ENCODE data around the gene SRP54.
"Not testable (repeated sequence)": the region's sequence is repeated elsewhere in the genome, so short reads cannot be mapped to it uniquely, and the experiment has no call there.

The SRP54 gene

DNA sequence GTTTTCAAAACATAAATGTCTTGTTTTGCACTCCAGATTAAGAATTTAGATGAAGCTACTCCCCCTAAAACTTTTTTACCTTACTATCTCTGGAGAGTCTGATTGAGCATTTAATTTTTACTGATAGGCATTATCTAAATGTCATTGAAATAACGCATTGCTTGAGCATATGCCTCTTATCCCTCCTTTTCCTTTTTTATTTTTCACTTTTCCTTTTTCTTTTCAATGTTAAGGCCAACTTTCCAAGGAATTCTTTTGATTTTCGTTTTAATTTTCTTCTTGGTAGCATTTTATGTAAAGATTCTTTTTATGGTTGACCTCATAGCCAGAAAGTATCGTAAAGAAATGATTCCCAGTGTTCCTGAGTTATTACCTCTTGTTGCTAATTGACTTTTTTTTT is 2.9 kb downstream of the SRP54 start:
- no peak for DNase-seq

DNA sequence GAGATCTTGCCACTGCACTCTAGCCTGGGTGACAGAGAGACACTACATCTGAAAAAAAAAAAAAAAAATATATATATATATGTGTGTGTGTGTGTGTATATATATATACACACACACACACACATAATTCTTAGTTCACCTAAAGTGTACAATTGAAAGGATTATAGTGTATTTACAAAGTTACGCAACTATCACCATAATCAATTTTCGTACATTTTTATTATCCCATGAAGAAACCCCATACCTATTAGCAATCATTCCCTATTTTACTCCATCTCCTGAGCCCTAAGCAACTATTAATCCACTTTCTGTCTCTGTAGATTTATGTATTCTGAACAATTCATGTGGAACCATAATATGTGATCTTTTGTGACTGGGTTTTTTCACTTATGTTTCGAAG is 4.4 kb downstream of the SRP54 start:
- no peak for DNase-seq

DNA sequence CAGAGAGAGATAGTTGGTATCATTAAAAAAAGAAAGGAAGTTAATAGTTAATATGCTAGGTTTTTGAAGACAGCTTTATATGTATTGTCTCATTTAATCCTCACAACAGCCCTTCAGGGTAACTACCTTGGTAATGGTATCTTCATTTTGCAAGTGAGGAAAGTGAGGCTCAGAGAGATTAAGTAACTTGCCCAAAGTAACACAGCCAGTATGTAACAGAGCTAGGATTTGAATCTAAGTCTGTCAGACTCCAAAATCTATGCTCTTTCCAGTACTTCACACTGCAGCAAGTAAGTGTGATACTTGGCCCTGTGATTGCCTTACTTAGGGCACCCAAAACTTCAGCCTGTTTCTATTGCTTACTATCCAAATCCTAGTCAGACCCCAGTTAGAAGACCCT is 7.0 kb downstream of the SRP54 start:
- no peak for DNase-seq

DNA sequence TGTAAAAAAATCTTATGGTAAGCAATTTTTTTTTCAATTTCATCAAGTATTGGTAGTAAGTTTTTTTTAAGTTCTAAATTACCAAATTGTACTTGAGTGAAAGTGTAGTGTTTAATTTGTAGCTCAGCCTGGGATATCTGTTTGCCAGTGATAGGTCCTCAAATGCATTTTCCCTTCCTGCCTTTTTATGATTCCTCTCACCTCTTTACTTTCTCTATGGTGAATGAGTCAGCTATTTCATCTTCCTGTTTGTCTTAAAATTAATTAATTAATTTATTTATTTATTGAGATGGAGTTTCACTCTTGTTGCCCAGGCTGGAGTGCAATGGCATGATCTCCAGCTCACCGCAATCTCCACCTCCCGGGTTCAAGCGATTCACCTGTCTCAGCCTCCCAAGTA is 10.6 kb downstream of the SRP54 start:
- DNase-seq = no peak

DNA sequence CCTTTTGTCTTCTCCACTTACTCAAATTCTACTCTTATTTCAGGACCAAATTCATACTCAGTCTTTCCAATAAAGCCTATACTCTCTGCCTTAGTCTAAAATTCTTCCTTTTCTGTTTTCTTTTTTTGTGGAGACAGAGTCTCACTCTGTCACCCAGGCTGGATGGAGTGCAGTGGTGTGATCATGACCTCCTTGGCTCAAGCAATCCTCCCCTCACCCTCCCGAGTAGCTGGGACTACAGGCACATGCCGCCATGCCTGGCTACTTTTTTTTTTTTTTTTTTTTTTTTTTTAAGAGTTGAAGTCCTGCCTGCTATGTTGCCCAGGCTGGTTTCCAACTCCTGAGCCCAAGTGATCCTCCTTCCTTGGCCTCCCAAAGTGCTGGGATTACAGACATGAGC is 11.9 kb downstream of the SRP54 start:
- DNase-seq = no peak

DNA sequence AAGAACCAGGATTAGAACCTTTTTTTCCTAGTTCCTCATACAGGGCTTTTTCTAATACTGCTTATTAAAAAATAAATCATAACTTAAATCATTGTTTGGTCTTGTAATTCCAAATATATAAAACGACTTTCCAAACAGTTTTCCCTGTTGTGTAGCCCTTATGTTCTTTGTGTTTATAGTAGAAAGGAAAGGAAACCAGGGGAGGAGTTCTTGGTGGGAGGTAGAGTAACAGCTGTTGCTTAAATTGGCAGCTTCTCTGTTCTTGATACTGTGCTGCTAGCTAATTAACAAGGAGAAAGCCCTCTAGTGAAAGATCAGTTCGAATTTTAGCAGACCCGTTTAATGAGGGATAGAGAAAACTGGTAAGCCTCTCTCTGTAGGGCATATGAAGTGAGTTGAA is 15.0 kb downstream of the SRP54 start:
- DNase-seq = no peak

DNA sequence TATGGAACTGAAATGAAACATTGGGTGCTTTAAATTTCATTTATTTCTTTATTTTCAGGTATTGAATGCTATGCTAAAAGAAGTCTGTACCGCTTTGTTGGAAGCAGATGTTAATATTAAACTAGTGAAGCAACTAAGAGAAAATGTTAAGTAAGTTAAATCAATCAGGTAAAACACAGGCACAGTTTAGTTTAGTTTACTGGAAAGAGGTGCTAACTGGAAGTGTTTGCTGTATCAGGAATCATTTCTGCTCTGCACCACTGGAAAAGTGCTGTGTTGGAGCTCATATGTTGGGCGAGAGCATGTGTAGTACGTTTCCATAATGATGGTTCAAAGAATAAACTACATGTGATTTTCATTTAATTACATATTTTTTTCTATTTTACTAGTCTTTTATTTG is 16.7 kb downstream of the SRP54 start:
- no peak for DNase-seq

DNA sequence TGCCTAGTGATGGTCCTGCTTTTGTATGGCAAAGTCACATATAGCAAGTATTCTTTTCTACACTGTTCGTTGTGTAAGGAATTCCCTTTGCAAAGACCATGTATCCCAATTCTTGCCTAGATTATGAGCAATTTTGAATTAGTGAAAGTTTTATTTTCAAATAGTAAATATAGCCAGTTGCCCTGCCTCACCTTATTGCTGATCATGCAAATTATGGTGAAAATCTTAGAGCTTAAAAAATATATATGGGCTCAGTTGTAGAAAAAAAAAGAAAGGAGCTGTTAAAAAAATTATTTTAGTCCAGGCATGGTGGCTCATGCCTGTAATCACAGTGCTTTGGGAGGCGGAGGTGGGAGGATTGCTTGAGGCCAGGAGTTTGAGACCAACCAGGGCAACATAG is 18.8 kb downstream of the SRP54 start:
- no peak for DNase-seq

DNA sequence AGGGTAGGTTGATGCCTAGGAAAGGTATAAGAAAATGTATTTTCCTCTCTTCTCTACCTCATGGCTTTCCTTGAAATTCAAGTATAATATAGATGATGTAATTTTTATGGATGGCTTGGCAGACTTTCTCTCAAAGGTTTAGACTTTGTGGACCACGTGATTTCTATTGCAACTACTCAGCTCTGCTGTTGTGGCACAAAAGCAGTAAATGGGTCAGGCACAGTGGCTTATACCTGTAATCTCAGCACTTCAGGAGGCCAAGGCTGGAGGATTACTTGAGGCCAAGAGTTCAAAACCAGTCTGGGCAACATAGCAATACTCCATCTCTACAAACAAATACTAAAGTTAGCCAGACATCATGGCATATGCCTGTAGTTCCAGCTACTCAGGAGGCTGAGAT is 22.0 kb downstream of the SRP54 start:
- no peak for DNase-seq

DNA sequence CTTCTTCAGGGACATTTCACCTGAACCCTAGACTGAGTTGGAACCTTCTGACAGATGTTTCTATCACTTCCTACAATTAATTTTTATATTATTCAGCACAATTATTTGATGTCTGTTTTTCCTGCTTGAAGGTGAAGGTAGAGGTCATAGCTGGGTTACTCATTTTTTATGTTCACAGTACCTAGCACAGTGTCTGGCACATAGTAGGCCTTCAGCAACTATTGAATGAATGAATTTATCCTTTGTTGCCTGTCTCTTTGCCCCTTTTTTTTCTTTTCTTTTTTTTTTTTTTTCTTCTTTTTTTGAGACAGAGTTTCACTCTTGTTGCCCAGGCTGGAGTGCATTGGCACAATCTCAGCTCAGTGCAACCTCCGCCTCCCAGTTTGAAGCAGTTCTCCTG is 33.8 kb downstream of the SRP54 start:
- DNase-seq = no peak

DNA sequence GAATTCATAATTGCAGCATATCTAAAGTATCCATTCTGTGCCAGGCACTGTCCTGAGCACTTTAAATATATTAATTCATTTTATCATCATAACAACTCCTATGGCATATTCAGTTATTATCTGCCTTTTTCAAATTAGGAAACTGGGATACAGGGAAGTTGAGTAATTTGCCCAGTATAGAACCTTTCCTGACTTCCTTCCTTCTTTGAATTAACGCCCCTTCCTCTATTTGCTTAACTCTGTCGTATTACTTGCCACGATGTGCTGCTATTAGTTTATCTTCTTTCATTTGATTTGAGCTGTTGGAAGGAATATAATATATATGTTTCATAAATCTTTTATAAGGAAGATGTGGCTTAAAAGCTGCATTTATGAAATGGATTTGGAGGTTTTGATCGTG is 37.9 kb downstream of the SRP54 start:
- no peak for DNase-seq

DNA sequence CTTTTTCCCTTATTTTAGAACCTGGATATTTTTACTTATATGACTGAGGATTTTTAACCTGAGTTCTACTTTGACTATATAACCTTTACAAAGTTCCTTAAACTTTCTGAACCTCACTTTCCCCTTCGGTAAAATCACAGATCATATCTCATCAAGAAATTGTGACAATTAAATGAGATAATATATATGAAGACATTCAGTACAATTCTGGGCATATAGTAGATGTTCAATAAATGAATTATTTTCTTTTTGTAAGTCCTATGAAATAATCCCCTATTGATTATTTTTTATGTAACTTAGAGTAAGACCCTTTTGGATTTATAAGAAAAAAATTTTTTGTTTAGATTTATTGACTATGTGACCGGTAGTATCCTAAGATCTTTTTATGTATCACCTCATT is 45.6 kb downstream of the SRP54 start:
- no peak for DNase-seq

DNA sequence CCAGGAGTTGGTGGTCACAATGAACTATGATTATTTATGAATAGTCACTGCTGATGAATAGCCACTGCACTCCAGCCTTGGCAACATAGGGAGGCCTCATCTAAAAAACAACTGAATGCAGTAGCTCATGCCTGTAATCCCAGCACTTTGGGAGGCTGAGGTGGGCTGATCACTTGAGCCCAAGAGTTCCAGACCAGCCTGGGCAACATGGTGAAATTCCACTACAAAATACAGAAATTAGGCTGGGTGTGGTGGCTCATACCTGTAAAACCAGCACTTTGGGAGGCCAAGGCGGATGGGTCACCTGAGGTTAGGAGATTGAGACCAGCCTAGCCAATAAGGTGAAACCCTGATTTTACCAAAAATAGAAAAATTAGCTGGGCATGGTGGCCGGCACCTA is 49.8 kb downstream of the SRP54 start:
- DNase-seq = no peak

DNA sequence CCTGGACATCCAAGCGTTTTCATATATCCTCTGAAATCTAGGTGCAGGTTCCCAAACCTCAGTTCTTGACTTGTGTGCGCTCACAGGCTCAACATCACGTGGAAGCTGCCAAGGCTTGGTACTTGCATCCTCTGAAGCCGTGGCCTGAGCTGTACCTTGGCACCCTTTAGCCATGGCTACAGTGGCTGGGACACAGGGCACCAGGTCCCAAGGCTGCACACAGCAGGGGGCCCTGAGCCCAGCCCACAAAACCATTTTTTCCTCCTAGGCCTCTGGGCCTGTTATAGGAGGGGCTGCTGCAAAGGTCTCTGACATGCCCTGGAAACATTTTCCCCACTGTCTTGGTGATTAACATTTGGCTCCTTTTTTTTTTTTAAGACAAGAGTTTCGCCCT is 51.6 kb downstream of the SRP54 start:
- no peak for DNase-seq

DNA sequence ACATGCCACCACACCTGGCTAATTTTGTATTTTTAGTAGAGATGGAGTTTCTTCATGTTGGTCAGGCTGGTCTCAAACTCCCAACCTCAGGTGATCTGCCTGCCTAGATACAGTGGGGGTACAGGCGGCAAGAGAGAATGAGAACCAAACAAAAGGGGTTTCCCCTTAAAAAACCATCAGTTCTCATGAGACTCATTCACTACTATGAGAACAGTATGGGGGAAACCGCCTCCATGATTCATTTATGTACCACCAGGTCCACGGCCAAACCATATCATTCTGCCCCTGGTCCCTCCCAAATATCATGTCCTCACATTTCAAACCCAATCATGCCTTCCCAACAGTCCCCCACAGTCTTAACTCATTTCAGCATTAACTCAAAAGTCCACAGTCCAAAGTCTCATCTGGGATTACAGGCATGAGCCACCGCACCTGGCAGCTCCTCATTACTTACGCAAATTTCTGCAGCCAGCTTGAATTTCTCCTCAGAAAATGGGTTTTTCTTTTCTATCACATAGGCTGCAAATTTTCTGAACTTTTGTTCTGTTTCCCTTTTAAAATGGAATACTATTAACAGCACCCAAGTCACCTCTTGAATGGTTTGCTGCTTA is 52.3 kb downstream of the SRP54 start:
- DNase-seq = not testable (repeated sequence)

DNA sequence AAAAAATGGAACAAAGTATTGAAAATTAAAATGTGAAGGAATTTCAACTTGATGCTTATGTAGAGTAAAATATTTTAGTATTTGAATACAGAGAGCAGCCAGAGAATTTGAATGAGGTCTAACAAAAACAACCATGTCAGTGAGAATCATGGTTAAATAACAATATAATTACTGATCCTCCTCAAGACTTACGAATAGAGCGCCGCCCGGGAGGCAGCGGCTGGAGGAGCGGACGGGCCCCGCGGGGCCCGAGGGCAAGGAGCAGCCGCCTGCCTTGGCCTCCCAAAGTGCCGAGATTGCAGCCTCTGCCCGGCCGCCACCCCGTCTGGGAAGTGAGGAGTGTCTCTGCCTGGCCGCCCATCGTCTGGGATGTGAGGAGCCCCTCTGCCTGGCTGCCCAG is 55.5 kb downstream of the SRP54 start:
- not testable (repeated sequence) for DNase-seq

DNA sequence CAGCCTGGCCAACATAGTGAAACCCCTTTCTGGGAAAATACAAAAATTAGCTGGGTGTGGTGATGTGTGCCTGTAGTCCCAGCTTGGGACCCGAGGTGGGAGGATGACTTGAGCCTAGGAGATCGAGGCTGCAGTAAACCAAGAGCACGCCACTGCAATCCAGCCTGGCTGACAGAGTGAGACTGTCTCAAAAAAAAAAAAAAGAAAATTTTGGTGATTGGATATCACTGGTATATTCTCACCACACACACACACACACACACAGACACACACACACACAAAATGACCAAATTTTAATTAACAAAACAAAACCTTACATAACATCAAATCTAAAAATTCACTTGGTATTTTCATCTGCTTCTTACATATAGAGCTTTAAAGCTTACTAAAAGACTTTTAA is 59.8 kb downstream of the SRP54 start:
- no peak for DNase-seq

DNA sequence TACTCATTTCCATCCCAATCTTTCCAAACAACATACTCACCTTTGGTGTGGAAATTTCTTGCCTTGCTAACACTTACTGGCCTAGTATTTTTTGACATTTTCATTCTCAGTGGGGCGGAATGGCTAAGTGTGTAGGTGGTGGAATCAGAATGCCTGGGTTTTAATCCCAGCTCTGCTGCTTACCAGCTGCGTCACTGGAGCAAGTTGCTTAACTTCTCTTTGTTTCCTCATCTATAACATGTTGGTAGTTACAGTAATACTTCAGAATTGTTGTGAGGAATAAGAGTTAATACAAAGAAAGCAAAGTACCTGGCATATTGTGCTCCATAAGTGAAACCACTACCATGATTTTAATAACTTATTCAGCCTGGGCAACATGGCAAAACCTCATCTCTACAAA is 60.3 kb downstream of the SRP54 start:
- no peak for DNase-seq

DNA sequence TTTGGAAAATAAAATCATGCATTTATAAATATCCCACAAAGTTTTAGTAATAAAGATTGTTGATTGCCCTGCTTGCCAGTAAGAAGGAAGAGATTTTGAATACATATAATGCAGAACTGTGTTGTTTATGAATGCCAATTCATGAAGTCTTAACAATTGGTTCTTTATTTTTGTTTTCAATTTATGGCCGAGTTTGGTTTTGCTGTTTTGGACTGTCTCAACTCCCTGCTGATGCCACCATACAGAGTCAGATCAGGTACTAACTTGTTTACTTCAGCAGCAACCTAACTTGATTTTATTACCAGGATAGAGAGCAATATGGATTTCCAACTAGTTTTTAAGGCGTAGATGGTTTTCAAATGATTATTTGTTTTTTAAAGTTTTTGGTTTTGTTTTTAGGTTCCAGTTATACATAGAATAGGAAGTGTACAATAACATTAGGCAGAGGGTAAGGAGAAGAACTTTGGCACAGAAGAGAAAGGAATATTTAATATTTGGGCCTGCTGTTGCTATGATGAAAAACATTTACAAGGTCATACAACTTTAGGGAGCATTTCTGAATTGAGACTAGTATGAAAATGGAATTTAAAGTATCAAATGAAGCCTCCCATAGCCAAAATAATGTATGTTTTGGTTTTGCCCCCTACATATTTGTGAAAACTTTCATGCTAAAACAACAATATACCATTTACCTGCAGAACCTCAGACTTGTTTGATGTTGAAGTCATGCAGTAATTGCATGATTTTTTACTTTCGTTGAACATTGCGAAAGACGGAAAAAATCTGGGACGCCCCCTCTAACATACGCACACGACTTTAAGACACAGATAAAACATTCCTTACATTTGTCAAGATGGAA is 62.4 kb downstream of the SRP54 start:
- DNase-seq = no peak

DNA sequence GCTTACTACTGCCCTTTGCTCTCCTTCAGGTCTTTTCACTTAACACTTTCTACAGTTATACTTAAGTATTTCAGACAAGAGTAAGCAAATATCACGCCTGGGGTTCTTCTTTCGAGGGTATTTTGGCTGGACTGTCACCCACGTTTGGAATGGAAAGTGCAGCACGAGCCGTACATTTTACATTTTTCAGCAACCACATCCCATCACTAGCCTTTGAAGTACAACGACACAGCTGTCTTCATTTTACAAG is 62.9 kb downstream of the SRP54 start:
- DNase-seq = no peak

DNA sequence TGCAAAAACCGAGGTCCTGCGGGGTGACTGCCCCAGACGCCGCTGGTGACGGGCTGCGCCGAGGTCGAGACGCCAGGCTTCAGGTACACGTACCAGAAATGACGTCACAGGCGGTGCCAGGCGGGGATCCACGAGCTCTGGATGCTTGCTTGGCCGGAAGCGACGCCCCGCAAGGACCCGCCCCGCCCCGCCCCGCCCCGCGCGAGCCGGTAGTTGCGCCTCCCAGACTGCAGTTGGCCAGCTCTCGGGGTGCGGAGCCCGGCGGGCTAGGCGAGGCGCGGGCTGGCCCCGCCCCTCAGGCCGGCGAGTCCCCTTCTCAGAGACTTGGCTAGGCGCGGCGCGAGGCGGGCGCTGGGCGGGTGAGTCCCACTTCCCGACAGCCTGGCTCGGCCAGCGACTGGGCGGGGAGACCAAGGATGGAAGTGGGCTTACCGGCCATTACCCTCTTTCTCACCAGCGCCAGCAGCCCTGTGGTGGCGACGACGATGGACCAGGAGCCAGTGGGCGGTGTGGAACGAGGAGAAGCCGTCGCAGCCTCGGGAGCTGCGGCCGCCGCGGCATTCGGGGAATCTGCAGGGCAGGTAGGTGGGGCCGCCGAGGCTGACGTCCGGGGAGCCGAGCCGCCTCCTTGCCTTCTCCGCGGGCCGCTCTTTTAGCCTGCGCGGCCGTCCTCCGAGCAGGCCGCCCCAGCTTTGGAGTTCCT is 63.4 kb downstream of the SRP54 start, which contains the start of gene FAM177A1:
Gene FAM177A1 (plus strand): TSS at position 225 of the 703 bp plus-strand sequence. CDS start 192 bp downstream, at position 417.
- peak; percentile 100 for DNase-seq

DNA sequence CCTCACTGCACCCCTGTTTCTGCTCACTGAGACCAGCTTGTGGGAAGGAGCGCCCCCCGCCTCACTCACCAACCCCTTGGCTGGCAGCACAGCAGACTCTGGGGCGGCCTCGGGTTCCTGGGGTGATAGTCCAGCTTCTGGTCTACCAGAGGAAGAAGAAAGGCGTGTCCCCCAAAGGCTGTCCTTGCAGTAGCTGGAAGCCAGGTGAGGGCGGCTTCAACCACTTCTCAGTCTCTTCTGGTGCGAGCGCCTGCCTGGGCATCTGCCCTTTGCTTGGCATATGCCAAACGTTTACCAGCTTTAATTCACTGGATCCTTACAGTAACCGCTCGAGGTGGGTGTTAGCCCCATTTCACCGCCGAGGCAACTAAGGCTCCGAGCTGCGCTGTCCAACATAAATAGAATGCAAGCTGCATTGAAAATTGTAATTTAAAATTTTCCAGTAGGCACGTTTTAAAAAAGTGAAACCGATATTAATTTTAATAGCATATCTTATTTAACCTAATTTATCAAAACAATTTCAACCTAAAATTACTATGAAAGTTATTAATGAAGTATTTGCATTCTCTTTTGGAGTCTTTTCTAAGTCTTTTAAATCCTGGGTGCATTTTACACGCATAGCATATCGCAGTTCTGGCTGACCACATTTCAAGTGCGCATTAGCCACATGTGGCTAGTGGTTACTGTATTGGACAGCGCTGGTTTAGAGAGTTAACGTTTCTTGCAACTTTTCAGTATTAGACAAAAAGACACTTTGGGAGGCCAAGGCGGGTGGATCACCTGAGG is 64.2 kb downstream of the SRP54 start:
- DNase-seq = peak; percentile 25

DNA sequence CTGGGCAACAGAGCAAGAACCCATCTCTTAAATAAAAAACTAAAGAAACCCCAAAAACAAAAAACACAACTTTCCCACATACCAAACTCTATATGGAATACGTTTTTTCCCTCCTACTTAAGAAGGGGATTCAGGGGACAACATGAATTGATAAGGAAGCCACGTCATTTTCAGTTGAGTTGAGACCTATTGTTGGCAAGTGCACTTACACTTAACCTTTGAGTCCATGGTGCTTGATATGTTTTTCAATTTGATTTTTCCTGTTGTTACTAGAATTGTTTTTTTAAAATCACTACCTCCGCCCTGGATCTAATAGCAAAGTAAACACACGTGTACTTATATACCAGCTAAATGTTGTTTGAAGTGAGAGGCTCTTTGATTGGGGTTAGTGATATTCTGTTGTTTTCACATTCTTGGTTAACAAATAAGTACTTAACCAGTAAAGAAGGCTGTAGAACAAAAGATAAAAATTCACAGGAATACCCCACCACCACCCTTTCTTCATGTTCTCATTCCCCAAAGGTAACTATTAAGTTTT is 65.3 kb downstream of the SRP54 start:
- DNase-seq = no peak
